H1 (cell line): ENCODE results near the gene TMEM82. TPM values are rescaled to one million over a fixed set of nuclear protein-coding genes. Genes with fewer than 3 reads are reported as not detected.

Source experiments
- CTCF ChIA-PET: fragments of 300-600 bp; sonication (Branson Sonifier 250); formaldehyde crosslinking; loops from one replicate; lab custom pipeline; 2021; ENCODE audit not compliant: partially characterized antibody; lab: Charles Lee
- POLR2A ChIA-PET: fragments of 300-600 bp; sonication (Branson Sonifier 250); formaldehyde crosslinking; loops from one replicate; lab custom pipeline; 2021; ENCODE audit warnings: inconsistent platforms; ENCODE audit not compliant: partially characterized antibody; lab: Charles Lee
- DNase-seq, 2 experiments: peaks; one replicate each; pipeline versions ENCODE4 v3.0.0 to v3.0.0-alpha.2; 2010 to 2022; ENCODE audit warnings: low spot score in 2 of 2, low read depth in 1 of 2, mixed read lengths in 1 of 2
- FAIRE-seq: peaks from 2 replicates; lab custom pipeline; 2011; peaks lifted over from hg19 to GRCh38; lab: Jason Lieb, UNC
- H2AFZ ChIP-seq: 2 replicates; pipeline ENCODE4 v1.8.1; 2012; ENCODE audit warnings: low read length, inconsistent platforms
- H2AK5ac ChIP-seq: 2 replicates; pipeline ENCODE4 v1.6.1; 2013; ENCODE audit warnings: low read depth, low read length
- H2BK120ac ChIP-seq: replicated peaks from 2 replicates; pipeline ENCODE3; 2013; ENCODE audit warnings: low read depth, low read length, inconsistent platforms
- H2BK12ac ChIP-seq: 2 replicates; pipeline ENCODE4 v1.6.1; 2013; ENCODE audit warnings: low read depth, low read length
- H2BK15ac ChIP-seq: 2 replicates; pipeline ENCODE4 v1.6.1; 2013; ENCODE audit warnings: low read length
- H2BK20ac ChIP-seq: 2 replicates; pipeline ENCODE4 v1.6.1; 2013; ENCODE audit warnings: low read length
- H2BK5ac ChIP-seq: 2 replicates; pipeline ENCODE4 v1.6.1; 2013; ENCODE audit warnings: low read depth, low read length
- H3K14ac ChIP-seq: 2 replicates; pipeline ENCODE4 v1.6.1; 2013; ENCODE audit warnings: inconsistent platforms; ENCODE audit not compliant: insufficient read length
- H3K18ac ChIP-seq: 2 replicates; pipeline ENCODE4 v1.6.1; 2013; ENCODE audit warnings: low read length; ENCODE audit errors: extremely low read depth
- H3K23ac ChIP-seq: 2 replicates; pipeline ENCODE4 v1.6.1; 2013; ENCODE audit warnings: inconsistent platforms; ENCODE audit not compliant: insufficient read length
- H3K23me2 ChIP-seq: 2 replicates; pipeline ENCODE4 v1.6.1; 2013; ENCODE audit warnings: low read depth, low read length
- H3K27ac ChIP-seq: 2 replicates; pipeline ENCODE4 v1.6.1; 2011; ENCODE audit warnings: low read depth, low read length, inconsistent platforms
- H3K27me3 ChIP-seq, 4 experiments: replicated peaks in 1 of 4; 1 replicate in 1 of 4; 2 replicates in 3 of 4; pipeline versions ENCODE4 v1.6.1 to v1.8.1; 2011 to 2013; ENCODE audit warnings: low read length in 3 of 4, mild to moderate bottlenecking in 3 of 4, inconsistent platforms in 2 of 4, mixed read lengths in 2 of 4, moderate library complexity in 1 of 4; ENCODE audit not compliant: control insufficient read depth in 3 of 4, insufficient read depth in 3 of 4; ENCODE audit errors: extremely low read depth in 1 of 4
- H3K36me3 ChIP-seq, 4 experiments: 2 replicates each; pipeline versions ENCODE4 v1.6.1 to v1.8.1; 2011 to 2013; ENCODE audit warnings: mild to moderate bottlenecking in 4 of 4, low read length in 3 of 4, moderate library complexity in 2 of 4, control low read depth in 1 of 4, inconsistent platforms in 1 of 4; ENCODE audit not compliant: insufficient read depth in 4 of 4, control insufficient read depth in 2 of 4
- H3K4ac ChIP-seq: replicated peaks from 2 replicates; pipeline ENCODE3; 2013; ENCODE audit warnings: low read length, low read depth, mixed read lengths, inconsistent platforms; ENCODE audit not compliant: insufficient read length
- H3K4me1 ChIP-seq, 4 experiments: replicated peaks in 1 of 4; 1 replicate in 1 of 4; 2 replicates in 3 of 4; pipeline versions ENCODE4 v1.6.1 to v1.8.1; 2011 to 2013; ENCODE audit warnings: low read length in 3 of 4, inconsistent platforms in 2 of 4, mixed read lengths in 1 of 4; ENCODE audit not compliant: insufficient read depth in 4 of 4, control insufficient read depth in 3 of 4
- H3K4me2 ChIP-seq, 2 experiments: 2 replicates each; pipeline versions ENCODE4 v1.6.1 to v1.8.1; 2011 to 2013; ENCODE audit warnings: low read depth in 2 of 2, low read length in 2 of 2, control low read depth in 1 of 2, inconsistent platforms in 1 of 2, mild to moderate bottlenecking in 1 of 2; ENCODE audit not compliant: insufficient read depth in 1 of 2
- H3K4me3 ChIP-seq, 4 experiments: fragments of 200-600, 300-600 bp in 1 of 4; sonication (generic), shearing (Covaris generic), sonication (Bioruptor Twin) in 1 of 4; 2 replicates each; pipeline versions ENCODE4 v1.5.1 to v1.8.1; 2011 to 2016; ENCODE audit warnings: low read length in 4 of 4, low read depth in 3 of 4, control low read depth in 2 of 4, inconsistent platforms in 2 of 4, mild to moderate bottlenecking in 2 of 4, mixed read lengths in 1 of 4, moderate library complexity in 1 of 4; ENCODE audit not compliant: insufficient read depth in 2 of 4; ENCODE audit errors: extremely low read depth in 1 of 4
- H3K56ac ChIP-seq: replicated peaks from 2 replicates; pipeline ENCODE3; 2013; ENCODE audit warnings: low read depth, mild to moderate bottlenecking, mixed read lengths, low read length, inconsistent platforms; ENCODE audit not compliant: insufficient read length
- H3K79me1 ChIP-seq: 2 replicates; pipeline ENCODE4 v1.6.1; 2013; ENCODE audit warnings: low read depth, low read length, control low read depth
- H3K79me2 ChIP-seq, 2 experiments: 2 replicates each; pipeline versions ENCODE4 v1.6.1 to v1.8.1; 2012 to 2013; ENCODE audit warnings: low read length in 2 of 2, mild to moderate bottlenecking in 2 of 2, inconsistent platforms in 1 of 2; ENCODE audit not compliant: insufficient read depth in 2 of 2, control insufficient read depth in 1 of 2
- H3K9ac ChIP-seq, 4 experiments: replicated peaks in 1 of 4; 1 replicate in 1 of 4; 2 replicates in 3 of 4; pipeline versions ENCODE4 v1.6.1 to v1.8.1; 2011 to 2013; ENCODE audit warnings: low read depth in 3 of 4, low read length in 3 of 4, control low read depth in 2 of 4, mild to moderate bottlenecking in 2 of 4, moderate library complexity in 2 of 4, inconsistent platforms in 1 of 4; ENCODE audit errors: extremely low read depth in 1 of 4
- H3K9me3 ChIP-seq, 2 experiments: 2 replicates each; pipeline versions ENCODE4 v1.6.1 to v1.8.1; 2012 to 2013; ENCODE audit warnings: mild to moderate bottlenecking in 2 of 2, moderate library complexity in 2 of 2, control low read depth in 1 of 2, inconsistent platforms in 1 of 2, low read depth in 1 of 2, low read length in 1 of 2, mixed read lengths in 1 of 2; ENCODE audit not compliant: insufficient read depth in 2 of 2
- H4K20me1 ChIP-seq, 2 experiments: replicated peaks in 1 of 2; 2 replicates each; pipeline versions ENCODE3 to v1.8.1; 2011 to 2013; ENCODE audit warnings: inconsistent platforms in 2 of 2, low read length in 2 of 2, mild to moderate bottlenecking in 1 of 2; ENCODE audit not compliant: insufficient read depth in 2 of 2, control insufficient read depth in 1 of 2
- H4K5ac ChIP-seq: 2 replicates; pipeline ENCODE4 v1.6.1; 2013; ENCODE audit warnings: low read length, low read depth, mixed read lengths, inconsistent platforms; ENCODE audit not compliant: insufficient read length
- H4K8ac ChIP-seq: 2 replicates; pipeline ENCODE4 v1.8.0; 2013; ENCODE audit warnings: mild to moderate bottlenecking, moderate library complexity, low read length, inconsistent platforms; ENCODE audit not compliant: insufficient read depth; ENCODE audit errors: extremely low read depth
- H4K91ac ChIP-seq: replicated peaks from 2 replicates; pipeline ENCODE3; 2013; ENCODE audit warnings: low read length, mixed read lengths, inconsistent platforms; ENCODE audit not compliant: insufficient read length
- KDM4A ChIP-seq: IDR thresholded peaks from one replicate; pipeline ENCODE4 v1.7.1; 2012; ENCODE audit warnings: low read depth, mild to moderate bottlenecking, moderate library complexity, low read length, inconsistent platforms; ENCODE audit not compliant: severe bottlenecking
- WGBS, 2 experiments: shearing (Covaris generic) in 1 of 2; methylation state at CpG; one replicate each; pipeline versions ENCODE4 v1.1.6 to v1.1.7; 2013 to 2015; ENCODE audit warnings: low lambda C conversion rate in 2 of 2, mixed read lengths in 2 of 2, inconsistent platforms in 1 of 2, low coverage in 1 of 2, missing lambda C conversion rate in 1 of 2; ENCODE audit not compliant: insufficient replicate concordance in 2 of 2, insufficient coverage in 1 of 2, insufficient read length in 1 of 2; ENCODE audit errors: extremely low coverage in 1 of 2, missing lambda C conversion rate in 1 of 2; 5-methylcytosine and 5-hydroxymethylcytosine counted together
- polyA plus RNA-seq, 7 experiments: library from polyadenylated mRNA; depleted of rRNA in 3 of 7; stranded (reverse) in 5 of 7; unstranded in 2 of 7; fragments of >200 nt in 5 of 7; fragments of 200-250 nt in 2 of 7; gene quantifications; 1 replicate in 5 of 7; 2 replicates in 1 of 7; 4 replicates in 1 of 7; pipeline versions ENCODE4 v1.2.1 to v1.2.3, GENCODE V29; 2011 to 2013; ENCODE audit warnings: missing spikeins in 2 of 7, mixed read lengths in 2 of 7
- total RNA-seq: library from RNA; stranded (reverse); fragmentation: NEBNext Ultra II Directional; extraction: Animal tissue kit (Norgen Biotek cat#: 25700); gene quantifications from 2 replicates; pipeline ENCODE4 v1.2.1, GENCODE V29; 2021

Gene TMEM82
- total and polyA plus RNA-seq, 2 of the 8 experiments (the other 6 are each of a cell fraction or from before 2014, with no cell fraction given) = 0.32 to 2.1 TPM

GRCh38 chr1:15734901-15735300, 7.4 kb upstream of the TMEM82 start:
- POLR2A ChIA-PET = interaction anchor here (0.7 kb wide), 1 partner anchor 22 kb away, joined by 3 read pairs; no protein-coding TSS in a partner anchor
- Histone ChIP-seq H2BK5ac (no peak overlapping the region), H3K79me1 (no peaks in the 10 kb centered on the region), H2AK5ac (no peak overlapping the region), H3K9ac (no peak overlapping the region), H3K4me2 (no peak overlapping the region), H2BK20ac (no peak overlapping the region), H4K8ac (no peak overlapping the region), H2BK120ac (no peak overlapping the region), H3K4me1 (peaks cover 0 to 14% (median 4%) of the 10 kb centered on the region in 4 experiments; a peak in 4 of 7 replicates), H3K4ac (no peak overlapping the region), H3K79me2 (no peaks in the 10 kb centered on the region), H3K14ac (no peak overlapping the region), H3K9me3 (no peaks in the 10 kb centered on the region), H3K27ac (no peak overlapping the region), H4K20me1 (peaks cover 4 to 7% of the 10 kb centered on the region in 2 experiments), H3K56ac (no peak overlapping the region), H3K27me3 (no peaks in the 10 kb centered on the region), H3K18ac (no peak overlapping the region), H2BK15ac (no peak overlapping the region), H3K36me3 (peaks cover 2 to 8% (median 3%) of the 10 kb centered on the region in 4 experiments; a peak in 5 of 8 replicates), H2BK12ac (no peak overlapping the region), H3K23me2 (no peaks in the 10 kb centered on the region), H2AFZ (no peak overlapping the region), H4K5ac (no peak overlapping the region), H3K23ac (no peak overlapping the region), H3K4me3 (no peak overlapping the region), H4K91ac (no peak overlapping the region)
- DNase-seq = no peak
- TF ChIP-seq KDM4A = no peak
- CTCF ChIA-PET = interaction anchor here (0.7 to 1.2 kb wide), 3 partner anchors 11 to 161 kb away, joined by 3 to 4 read pairs (median 3); no protein-coding TSS in a partner anchor
- WGBS, 2 experiments = 90% methylated on average over 15 of the region's 17 CpGs; no CpG with 5 or more reads in 1 of the 2 experiments
- no peak for FAIRE-seq
